DMS79 (cell line): Measurements from ENCODE around the gene MS4A6E.
"Not testable (repeated sequence)": the region's sequence is repeated elsewhere in the genome, so short reads cannot be mapped to it uniquely, and the experiment has no call there.

Source experiments
- DNase-seq: peaks from one replicate; lab custom pipeline; 2025; lab: John Stamatoyannopoulos, UW

The MS4A6E gene, protein sequence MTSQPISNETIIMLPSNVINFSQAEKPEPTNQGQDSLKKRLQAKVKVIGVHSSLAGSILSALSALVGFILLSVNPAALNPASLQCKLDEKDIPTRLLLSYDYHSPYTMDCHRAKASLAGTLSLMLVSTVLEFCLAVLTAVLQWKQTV

DNA sequence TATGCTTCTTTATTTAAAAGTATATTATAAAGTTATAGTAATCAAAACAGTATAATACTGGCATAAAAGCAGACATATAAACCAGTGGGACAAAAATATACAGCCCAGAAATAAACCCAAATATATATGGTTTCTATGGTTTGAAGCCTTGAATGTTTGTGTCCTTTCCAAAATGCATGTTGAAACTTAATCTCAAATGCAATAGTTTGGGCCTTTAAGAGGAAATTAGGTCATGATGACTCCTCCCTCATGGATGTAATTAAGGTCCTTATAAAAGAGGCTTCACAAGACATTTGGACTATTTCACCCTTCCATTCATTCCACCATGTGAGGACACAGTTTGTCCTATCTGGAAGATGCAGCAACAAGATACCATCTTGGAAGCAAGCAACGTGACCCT lies at the start of gene MS4A6E:
TSS of gene MS4A6E (plus strand) at position 301 of the 400 bp plus-strand sequence. CDS start 7,641 bp downstream, outside the sequence.
- DNase-seq: no peak

DNA sequence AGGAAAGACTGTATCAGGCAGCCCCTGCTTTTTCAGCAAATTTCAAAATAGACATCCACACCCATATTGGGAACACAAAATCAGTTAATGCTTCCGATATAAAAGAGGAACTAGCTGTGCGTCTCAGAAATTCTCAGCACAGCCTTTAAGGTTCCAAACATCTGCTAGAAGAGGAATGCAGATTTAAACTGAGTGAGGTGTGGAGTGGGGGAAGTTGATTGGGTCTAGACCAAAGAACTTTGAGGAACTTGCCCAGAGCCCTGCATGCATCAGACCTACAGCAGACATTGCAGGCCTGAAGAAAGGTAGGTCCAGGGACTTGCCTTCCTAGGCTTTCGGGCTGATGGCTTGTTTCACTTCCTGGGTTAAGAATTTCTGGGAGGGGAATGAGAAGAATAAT lies 46.6 kb upstream of the MS4A6E start, which contains the start of gene MS4A4A:
TSS of gene MS4A4A (plus strand) at position 255 of the 400 bp plus-strand sequence. CDS start at position 265, 10 bp downstream.
- no peak for DNase-seq

DNA sequence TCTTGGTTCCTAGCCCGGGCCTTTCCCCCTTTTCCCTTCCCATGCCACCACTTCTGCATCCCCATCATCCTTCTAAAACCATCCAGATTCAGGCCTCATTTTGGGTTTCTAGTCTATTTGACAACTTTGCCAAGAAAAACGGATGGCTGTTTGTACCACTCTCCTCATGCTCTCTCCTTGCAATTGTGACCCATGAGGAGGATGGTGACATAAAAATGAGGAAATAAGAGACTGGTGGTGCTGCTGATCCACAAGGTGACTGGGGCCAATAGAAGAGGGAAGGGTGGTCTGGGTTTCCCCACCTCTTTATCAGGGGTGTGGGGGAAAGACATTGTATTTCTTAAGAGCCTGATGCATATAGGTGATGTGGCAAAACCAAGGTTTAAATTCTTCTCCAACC lies 45.6 kb upstream of the MS4A6E start:
- no peak for DNase-seq

DNA sequence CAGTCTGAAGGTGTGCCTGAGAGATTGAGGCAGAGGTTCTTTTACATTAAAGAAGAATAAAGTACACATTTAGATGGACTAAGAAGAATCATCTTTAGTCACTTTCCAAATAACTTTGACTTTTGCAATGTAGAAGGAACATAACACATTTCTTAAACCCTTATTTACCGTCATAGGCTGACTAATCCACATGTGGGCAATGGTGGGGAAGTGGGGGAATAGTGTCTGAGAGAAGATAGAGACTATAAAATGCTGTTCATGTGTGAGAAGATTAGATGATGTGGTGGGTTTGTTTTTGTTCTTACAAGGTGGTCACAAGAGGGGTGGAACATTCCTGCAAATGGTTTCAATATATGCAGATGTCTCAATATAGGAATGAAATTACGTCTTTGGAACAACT lies 44.8 kb upstream of the MS4A6E start:
- DNase-seq: no peak

DNA sequence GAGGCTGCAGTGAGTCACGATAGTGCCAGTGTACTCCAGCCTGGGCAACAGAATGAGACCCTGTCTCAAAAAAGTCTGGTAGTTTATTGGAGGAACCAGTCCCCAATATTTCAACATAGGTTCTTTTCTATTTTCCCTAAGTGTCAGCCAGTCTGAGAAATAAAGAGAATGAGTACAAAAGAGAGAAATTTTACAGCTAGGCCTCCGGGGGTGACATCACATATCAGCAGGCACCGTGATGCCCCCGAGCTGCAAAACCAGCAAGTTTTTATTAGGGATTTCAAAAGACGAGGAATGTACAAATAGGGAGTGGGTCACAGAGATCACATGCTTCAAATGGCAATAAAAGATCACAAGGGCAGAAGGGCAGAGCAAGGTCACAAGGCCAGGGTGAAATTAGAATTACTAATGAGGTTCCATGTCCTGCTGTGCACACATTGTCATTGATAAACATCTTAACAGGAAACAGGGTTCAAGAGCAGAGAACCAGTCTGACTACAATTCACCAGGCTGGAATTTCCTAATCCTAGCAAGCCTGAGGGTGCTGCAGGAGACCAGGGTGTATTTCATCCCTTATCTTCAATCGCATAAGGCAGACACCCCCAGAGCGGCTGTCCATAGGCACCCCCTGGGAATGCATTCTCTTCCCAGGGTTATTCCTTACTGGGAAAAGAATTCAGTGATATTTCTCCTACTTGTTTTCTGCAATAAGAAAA lies 41.5 kb upstream of the MS4A6E start:
- not testable (repeated sequence) for DNase-seq

DNA sequence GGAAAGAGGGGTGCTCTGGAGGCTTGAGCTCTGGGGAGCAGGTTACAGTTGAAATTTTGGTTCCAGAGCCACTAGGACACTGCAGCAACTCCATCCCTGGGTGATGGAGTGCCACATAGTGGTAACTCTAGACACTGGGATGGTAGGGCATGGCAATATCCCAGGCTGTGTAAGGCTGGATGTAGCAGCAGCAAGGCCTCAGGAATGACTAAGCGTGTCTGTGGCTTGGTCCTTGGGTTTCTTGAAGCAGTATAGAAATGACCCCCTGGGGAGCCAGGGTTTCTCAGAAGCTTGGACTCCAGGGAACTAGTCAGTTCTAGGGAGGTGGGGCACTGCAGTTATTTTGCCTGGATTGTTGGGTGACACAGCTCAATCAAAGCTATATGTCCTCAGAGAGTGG lies 38.5 kb upstream of the MS4A6E start:
- no peak for DNase-seq

DNA sequence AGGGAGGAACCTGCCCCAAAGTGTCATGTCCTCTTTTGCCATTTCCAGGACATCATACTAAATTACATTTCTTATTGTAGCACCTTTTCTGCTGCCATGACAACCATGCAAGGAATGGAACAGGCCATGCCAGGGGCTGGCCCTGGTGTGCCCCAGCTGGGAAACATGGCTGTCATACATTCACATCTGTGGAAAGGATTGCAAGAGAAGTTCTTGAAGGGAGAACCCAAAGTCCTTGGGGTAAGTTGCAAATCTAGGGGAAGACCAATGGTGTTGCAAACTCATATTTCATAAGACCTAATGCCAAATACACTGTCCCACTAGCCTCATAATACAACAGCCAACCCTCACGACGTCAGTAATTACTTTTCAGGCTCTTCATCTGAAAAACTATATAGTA lies 34.9 kb upstream of the MS4A6E start:
- no peak for DNase-seq

DNA sequence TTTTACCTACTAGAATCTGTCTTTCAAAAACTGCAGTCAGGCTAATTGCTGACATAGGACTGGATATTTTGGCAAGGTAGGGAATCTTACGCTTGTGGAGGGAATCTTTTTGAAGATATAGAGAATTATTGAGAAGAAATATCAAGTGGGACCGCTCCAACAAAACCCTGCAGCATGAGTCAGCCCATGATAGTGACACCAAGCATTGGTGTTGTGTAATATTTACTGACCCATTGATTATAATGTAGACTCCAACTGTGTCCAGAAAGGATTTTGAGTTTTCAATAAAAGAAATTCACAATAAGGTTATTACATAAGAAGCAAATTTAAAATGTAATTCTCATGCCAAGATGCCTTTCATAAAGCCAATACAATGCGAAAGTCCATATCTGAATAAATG lies 25.9 kb upstream of the MS4A6E start:
- no peak for DNase-seq

DNA sequence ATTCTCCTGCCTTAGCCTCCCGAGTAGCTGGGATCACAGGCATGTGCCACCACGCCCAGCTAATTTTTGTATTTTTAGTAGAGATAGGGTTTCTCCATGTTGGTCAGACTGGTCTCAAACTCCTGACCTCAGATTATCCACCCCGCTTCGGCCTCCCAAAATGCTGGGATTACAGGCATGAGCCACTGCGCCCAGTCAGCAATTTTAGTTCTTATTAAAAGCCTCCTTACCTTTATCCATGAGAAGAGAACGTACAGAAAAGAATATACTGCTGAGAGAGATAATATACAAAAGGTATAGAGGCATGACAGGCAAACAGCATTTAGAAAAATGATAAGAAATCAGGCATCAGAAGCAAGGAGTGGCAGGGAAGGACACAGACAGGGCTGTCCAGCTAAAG lies 25.2 kb upstream of the MS4A6E start:
- DNase-seq: not testable (repeated sequence)

DNA sequence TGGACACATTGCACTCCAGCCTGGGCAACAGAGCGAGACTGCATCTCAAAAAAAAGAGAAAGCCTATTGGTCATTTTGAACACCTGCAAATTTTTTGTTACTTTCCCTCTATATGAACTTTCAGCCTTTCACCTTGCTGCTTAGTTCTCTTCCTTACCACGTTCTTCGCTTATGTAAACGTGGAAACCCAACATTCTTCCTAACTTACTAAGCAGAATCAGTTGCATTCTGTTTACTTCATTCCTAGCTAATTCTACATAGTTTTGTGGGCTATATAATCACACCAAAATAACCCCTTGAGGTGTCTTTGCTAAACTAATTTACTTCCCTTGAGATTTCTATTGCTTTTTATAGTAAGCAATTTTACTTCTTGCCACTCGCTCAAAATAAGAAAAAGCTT lies 23.4 kb upstream of the MS4A6E start:
- DNase-seq: no peak

DNA sequence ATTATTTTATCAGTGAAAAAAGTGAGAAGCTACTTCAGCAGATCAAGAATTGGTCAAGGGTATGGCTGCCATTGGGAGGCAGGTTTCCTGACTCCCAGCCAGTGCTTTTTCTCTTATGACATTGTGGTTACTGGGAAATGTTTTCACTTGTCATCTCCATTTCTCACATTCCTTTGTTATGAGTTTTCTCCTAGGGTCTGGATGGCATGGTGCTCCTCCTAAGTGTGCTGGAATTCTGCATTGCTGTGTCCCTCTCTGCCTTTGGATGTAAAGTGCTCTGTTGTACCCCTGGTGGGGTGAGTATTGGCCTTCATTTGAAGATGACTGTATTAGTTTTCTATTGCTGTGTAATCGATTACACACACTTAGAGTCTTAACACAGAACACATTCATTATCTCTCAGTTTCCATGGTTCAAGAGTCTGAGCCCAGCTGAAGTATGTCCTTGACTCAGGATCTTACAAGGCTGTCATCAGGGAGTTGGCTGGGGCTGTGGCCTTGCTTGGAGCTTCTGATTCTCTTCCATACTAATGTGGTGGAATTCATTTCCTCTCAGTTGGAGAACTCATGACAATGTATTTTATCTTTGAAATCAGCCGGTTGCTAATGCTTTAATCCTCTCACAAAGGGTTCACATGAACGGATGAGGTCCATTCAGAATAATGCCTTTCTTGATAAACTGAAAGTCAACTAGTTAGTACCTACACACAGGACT lies 21.0 kb upstream of the MS4A6E start:
- no peak for DNase-seq

DNA sequence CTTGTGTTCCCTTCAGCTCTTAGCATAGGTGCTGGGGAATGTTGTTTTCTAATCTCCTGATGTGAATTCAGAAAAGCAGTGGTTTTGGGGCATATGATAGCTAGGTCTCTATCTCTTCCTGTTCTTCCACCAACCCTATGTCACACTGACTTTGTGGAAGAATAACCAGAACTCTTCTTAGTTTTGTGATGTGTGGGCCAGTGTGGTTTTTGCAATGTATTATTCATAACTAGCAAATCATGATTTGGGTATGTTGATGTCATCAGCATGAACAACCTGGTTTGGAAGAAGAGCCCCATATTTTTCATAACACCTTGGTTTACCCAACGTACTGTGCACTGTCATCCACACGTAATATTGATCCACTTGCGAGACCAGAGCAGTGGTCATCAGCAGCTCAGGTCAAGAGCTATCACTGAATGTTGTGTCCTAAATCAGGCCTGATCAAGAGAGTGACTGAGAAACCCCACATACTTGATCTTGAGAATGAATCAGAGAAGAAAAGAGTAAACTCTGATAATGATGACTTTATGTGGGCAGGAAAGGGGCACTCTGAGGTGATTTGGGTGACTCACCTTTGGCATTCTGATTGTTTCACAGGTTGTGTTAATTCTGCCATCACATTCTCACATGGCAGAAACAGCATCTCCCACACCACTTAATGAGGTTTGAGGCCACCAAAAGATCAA lies 19.4 kb upstream of the MS4A6E start:
- DNase-seq: no peak

DNA sequence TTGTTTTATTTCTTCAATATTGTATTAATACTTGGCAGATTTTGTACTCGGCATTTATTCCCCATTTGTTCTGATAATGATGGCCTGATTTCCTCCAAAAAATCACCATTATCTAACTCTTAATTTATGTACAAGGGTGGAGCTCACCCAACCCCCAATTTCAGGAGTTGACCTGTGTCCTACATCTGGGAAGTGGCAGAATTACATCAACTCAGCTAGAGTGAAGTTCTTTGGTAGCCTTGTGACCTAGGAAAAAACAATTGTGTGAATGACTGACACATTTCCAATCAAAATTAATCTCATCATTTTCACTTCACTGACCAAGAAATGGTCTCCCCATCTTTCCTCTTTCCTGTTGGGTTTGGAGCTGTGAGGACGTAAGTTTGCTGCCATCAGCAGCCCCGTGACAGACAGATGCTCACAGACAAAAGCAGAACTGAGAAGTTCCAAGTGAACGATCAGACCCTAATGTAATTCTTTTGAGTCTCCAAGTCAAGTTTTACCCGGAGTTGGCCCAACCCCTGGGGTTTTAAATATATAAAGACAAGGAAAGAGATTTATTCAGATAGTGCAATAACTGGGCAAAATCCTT lies 16.6 kb upstream of the MS4A6E start:
- no peak for DNase-seq

DNA sequence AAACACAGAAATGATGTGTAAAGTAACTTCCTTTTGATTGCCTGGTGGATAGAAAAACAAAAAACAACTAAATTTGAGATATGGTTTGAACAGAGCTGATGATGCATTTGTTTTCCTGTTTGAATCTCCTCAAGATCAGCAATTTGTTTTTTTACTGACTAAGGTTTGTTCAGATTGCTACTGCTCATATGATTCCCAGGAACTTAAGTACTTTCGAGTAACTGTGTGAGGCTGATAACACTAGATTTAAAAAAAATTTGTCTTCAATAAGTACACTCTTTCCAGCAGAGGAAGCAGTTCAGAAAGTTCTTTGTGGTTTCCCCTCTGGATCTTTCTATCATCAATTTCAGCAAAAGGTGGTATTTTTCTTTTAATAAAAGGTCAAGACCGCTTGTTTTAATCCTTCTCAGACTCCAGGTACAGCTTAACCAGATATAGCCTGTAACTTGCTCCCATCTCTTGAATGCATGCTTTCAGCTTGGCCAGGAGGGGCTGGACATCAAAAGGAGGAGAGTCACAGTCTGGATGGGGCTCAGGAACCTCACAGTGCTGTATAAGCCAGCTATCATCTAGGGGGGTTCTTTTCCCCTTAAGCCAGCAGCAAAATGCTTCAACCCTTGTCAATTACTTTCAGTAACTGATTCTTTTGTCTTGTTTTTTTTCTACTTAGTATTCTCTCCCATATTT lies 12.3 kb upstream of the MS4A6E start:
- DNase-seq: no peak

DNA sequence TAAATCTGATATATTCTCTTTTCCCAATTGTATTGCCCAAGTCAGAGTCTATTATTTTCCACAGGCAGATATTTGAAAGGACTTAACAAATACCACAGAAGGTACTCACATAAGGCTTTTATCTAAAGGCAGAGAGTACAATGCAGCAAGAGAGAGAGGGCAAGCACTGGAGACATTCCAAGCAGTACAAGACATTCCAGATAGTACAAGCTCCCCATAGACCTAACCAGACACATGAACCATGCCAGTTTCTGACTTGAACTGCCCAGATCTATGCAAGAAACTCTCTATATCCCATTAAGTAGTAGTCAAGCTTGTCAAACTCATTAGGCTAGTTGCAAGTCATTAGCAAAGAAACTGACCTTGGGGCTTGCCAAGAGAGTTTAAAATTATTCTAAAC lies 11.2 kb upstream of the MS4A6E start:
- DNase-seq: no peak

DNA sequence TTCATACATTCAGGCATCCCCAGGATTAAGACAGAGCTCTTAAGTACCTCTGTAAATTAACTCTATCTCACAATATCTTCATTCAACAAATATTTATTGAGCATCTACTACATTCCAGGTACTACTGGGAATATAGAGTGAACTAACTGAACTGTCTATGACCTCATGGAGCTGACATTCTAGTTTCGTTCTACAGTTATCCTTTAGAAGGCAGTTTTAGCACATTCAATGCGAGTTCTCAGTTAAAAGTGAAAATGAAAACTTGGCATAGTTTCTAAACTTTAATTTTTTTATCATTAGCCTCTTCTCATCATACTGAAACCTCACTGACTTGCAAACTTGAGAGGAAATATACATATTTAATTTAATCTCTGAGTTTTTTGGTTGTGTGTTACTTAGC lies 10.7 kb upstream of the MS4A6E start:
- no peak for DNase-seq

DNA sequence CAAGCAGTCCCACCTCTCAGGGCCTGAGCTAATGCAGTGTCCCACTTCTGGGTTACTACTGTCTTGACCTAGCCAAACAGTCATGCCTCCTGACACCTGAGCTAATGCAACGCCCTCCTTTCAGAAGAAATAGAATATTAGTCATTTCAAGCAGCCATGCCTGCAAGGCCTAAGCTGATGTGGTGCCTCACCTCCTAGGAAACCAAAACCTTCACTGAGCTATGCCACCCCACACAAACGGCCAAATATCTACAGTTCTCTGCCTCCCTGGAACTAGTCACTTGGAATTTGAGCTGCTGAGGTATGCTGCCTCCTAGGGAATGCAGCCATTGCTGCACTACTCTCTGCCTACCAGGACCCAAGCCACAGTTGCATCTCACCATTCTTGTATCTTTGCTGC lies 8.3 kb upstream of the MS4A6E start:
- DNase-seq: no peak

DNA sequence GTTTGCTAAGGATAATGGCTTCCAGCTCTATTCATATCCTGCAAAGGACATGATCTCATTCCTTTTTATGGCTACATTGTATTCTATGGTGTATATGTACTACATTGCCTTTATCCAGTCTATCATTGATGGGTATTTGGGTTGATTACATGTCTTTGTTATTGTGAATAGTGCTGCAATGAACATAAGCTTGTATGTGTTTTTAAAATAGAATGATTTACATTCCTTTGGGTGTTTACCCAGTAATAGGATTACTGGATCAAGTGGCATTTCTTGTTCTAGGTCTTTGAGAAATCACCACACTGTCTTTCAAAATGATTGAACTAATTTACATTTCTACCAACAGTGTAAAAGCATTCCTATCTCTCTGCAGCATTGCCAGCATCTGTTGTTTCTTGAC lies 6.0 kb upstream of the MS4A6E start:
- DNase-seq: no peak

DNA sequence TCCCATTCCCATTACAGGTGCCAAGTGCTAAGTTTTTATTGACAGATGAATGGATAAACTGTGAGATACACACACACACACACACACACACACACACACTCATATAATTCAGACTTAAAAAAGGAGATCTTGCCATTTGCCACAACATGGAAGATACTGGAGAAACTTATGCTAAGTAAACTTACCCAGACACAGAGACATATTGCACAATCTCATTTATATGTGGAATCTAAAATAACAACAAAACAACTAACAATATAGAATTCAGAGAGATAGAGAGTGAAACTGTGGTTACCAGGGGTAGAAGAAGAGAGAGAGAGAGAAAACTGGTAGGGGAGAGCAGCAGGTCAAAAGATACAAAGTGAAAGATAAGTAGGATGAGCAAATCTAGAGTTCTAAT lies 1.4 kb downstream of the MS4A6E start:
- no peak for DNase-seq

DNA sequence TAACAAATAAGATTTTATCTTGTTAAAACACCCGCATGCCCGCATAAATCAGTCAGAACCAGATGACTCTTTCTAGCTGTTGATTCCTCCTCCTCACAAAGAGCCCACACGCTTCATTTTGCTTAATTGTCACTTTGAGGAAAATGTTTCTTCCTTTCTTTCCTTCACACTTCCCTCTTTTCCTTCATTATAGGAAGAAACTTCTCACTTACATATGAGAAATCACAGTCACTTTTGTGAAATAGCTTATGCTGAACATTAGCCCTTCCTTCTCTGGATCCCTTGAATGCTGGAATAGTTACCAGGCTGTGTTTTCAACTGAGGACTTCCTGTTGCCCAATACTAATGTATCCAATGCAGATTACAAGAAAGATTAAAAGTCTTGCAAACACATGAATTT lies 5.8 kb downstream of the MS4A6E start:
- DNase-seq: no peak

DNA sequence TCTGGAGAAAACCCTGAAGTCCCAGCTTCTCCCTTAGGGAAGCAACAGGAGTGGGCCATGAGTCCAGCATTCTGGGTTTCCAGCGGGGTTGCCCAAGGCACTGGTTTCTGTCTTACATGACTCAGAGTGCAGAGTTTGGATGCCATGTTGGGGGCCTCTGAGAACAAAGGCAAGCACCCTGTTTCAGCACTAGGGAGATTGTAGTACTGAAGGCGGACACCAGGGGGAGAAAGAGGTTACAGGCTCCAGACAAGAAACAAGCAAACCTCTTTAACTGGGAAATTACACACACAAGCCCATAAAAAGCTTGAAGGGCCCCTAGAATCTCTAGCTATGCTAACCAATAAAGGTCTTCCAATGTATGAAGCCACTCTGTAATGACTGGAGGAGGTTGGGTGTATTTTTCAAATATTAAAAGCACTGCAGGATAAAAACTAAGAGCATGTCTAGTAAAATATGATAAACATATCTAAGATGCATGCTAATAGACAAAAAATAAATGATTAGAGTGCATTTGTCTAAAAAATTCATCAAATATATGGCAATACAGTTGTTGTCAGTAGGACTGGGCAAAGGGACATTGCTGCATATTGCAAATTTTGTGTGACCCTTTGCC lies 7.1 kb downstream of the MS4A6E start:
- peak; percentile 6 for DNase-seq
